Motor neuron (in vitro differentiated cells): ENCODE data around the gene LINGO1. TPM values are rescaled to one million over a fixed set of nuclear protein-coding genes. Genes with fewer than 3 reads are reported as not detected.

Experiments
- ATAC-seq, 8 experiments: fragments of 200-7000 bp; cut with Tn5 transposase; replicated peaks in 6 of 8; 2 replicates each; pipeline ENCODE4 v1.8.0; 2021; ENCODE audit warnings: mild to moderate bottlenecking in 8 of 8, moderate library complexity in 8 of 8
- H3K27ac ChIP-seq, 2 donors: fragments of 250-450 bp; sonication (Bioruptor Pico); 2 replicates each; pipeline ENCODE4 v1.9.0; 2021; ENCODE audit warnings: antibody characterized with exemption in 2 of 2, mild to moderate bottlenecking in 2 of 2, moderate library complexity in 1 of 2
- H3K4me1 ChIP-seq, 2 donors: fragments of 250-450 bp; sonication (Bioruptor Pico); replicated peaks in 1 of 2; 2 replicates each; pipeline ENCODE4 v1.6.1; 2021; ENCODE audit warnings: antibody characterized with exemption in 2 of 2, mild to moderate bottlenecking in 2 of 2, moderate library complexity in 1 of 2
- H3K4me3 ChIP-seq, 5 donors: fragments of 250-450 bp; sonication (Bioruptor Pico); 2 replicates each; pipeline ENCODE4 v1.9.0; 2021; ENCODE audit warnings: antibody characterized with exemption in 5 of 5, mild to moderate bottlenecking in 5 of 5, moderate library complexity in 4 of 5
- WGBS, 10 experiments: fragments of 450-650 bp; shearing (Covaris generic); methylation state at CpG; one replicate each; pipeline ENCODE4 v1.0.0; 2022; 5-methylcytosine and 5-hydroxymethylcytosine counted together
- in situ Hi-C, 9 experiments: fragments of 400-800 bp; cut with MboI; loops; one replicate each; pipeline ENCODE4 v1.15.0; 2021; ENCODE audit warnings: low sequenced_read_pairs in 9 of 9, low pct_unique_long_range_greater_than_20kb in 2 of 9; ENCODE audit not compliant: unreplicated experiment in 9 of 9
- total RNA-seq, 8 experiments: library from RNA; unstranded; fragments of 300-600 nt; gene quantifications; 2 replicates each; pipeline versions ENCODE4 v1.2.3 to v1.2.4, GENCODE V29; 2022

LINGO1 gene
- total RNA-seq, 8 experiments from 2014 or later = 1.6 to 78.0 (median 26.6) TPM

DNA sequence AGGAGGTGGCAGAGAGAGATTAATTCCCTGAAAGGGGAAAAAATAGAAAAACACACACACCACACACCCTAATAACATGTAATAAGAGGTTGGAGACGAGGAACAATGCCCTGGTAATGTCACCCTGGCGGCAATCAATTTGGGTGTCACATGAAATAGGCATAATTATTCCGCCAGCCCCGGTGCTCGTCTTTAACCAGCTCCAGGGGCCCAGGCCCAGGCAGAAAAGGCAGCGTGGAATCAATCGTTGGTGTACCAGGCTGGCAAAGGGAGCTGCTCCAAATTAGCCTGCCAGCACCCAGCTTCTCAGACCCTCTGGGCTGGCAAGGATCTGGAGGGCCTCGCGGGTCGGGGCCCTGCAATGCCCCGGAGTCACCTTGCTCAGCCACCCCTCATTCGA lies 5.6 kb downstream of the LINGO1 start:
- ATAC-seq = peak in 1 of 8 experiments; percentile 3
- 2 to 60% (median 28%) methylated on average over 1 to 8 of the region's 12 CpGs; no CpG with 5 or more reads in 4 of the 10 experiments for WGBS, 10 experiments
- in situ Hi-C loops = loop anchor here in 8 of 9 experiments (25.0 kb wide), 2 partner anchors 185 to 515 kb away; no protein-coding TSS in a partner anchor
- peak overlapping the region; percentile 9 to 76 for H3K27ac ChIP-seq
- H3K4me3 ChIP-seq = peak overlapping the region in 1 of 5 donors; percentile 3
- H3K4me1 ChIP-seq = peaks cover 66% of the 10 kb centered on the region in 2 donors

DNA sequence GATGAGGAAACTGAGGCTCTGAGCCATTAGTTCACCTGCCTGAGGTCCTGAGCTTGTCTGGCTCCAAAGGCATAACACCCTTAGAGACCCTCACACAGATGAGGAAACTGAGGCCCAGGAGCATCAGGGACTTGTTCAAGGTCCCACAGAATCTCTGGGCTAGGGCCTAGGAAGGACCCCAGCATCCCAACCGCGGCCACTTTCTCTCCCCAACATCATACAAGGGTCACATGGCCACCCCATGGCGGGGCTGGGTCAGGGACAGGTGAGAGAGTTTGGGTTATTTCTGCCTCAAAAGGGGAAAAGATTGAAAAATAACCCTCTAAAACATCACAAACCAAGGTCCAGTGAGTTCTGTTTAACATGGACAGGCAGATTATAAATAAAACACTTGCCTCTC lies 6.7 kb downstream of the LINGO1 start:
- Histone ChIP-seq H3K4me3 (no peak overlapping the region), H3K4me1 (peaks cover 72 to 73% of the 10 kb centered on the region in 2 donors), H3K27ac (peak overlapping the region in 1 of 2 donors; percentile 76)
- WGBS, 10 experiments = 83 to 100% methylated on average over 1 to 2 of the region's 3 CpGs; no CpG with 5 or more reads in 8 of the 10 experiments
- no peak for ATAC-seq
- in situ Hi-C loops = loop anchor here in 8 of 9 experiments (25.0 kb wide), 2 partner anchors 186 to 514 kb away; no protein-coding TSS in a partner anchor

DNA sequence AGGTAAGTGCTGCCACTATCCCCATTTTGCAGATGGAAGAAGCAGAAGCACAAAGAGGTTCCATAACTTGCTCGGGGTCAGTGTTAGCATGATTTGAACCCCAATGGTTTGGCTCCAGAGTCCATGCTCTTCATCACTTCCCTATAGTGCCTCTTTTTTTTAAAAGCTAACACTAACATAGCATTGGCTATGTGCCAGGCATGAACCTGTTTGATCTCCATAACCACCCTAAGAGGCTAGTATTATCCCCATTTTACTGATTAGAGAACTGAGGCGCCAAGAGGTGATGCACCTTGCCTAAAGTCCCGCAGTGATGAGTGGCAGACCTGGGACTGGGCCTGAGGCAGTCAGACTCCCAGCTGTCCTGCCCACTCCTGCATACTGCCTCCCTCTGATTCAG lies 7.3 kb downstream of the LINGO1 start:
- in situ Hi-C loops = loop anchor here in 8 of 9 experiments (25.0 kb wide), 2 partner anchors 187 to 513 kb away; no protein-coding TSS in a partner anchor
- Histone ChIP-seq H3K4me1 (peaks cover 69 to 70% of the 10 kb centered on the region in 2 donors), H3K27ac (no peak overlapping the region), H3K4me3 (no peak overlapping the region)
- ATAC-seq = no peak
- WGBS, 10 experiments = 32 to 100% (median 93%) methylated on average over 2 to 3 of the region's 3 CpGs; no CpG with 5 or more reads in 5 of the 10 experiments

DNA sequence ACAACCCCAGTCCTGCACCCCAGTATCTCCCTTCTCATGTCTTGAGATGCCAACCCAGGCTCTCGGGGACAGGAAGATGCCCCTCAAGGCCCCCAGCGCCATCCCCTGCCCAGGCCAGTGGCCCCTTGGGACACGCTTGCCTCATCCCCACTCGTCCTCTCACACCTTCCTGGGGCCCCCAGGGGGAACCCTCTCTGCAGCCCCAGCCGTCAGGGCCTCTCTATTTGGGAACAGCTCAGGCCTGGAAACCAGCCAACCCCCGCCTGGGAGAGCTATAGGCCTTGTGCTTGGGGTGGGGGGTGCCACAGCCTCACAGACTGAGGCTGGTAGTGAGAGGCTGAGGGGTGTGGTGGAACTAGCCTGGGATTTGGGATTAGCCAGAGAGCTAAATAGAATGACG lies 7.8 kb downstream of the LINGO1 start:
- peak in 3 of 8 experiments; percentile 10 to 21 (median 19) for ATAC-seq
- H3K4me1 ChIP-seq = peaks cover 64 to 68% of the 10 kb centered on the region in 2 donors
- in situ Hi-C loops = loop anchor here in 8 of 9 experiments (25.0 kb wide), 2 partner anchors 187 to 513 kb away; no protein-coding TSS in a partner anchor

DNA sequence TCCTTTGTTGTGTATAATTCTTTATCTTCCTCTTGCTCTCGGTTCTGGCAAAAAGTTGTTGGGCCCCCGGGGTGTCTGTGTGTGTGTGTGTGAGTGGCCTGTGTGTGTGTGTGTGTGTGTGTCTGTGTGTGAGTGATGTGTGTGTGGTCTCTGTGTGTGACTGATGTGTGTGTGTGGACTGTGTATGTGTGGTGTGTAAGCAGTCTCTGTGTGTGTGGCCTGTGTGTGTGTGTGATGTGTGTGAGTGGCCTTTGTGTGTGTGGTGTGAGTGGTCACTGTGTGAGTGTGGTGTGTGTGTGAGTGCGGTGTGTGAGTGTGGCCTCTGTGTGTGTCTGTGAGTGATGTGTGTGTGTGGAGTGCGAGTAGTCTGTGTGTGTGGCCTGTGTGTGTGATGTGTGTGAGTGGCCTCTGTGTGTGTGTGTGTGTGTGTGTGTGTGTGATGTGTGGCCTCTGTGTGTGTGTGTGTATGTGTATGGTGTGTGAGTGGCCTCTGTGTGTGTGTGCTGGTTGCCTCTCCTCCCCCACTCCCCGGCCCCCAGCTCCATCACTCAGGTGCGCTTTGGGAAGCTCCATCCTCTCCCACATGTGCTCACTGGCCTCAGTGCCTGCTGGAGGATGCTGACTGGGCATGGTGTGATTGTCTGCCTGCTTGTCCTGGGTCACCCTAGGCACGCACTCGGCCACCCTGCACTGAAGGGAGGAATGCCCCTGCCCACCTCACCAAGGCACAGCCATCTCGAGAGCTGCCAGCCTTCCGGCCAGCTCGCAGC lies 8.8 kb downstream of the LINGO1 start:
- peaks cover 55 to 66% of the 10 kb centered on the region in 2 donors for H3K4me1 ChIP-seq
- WGBS, 10 experiments = 56 to 60% methylated on average over 2 to 6 of the region's 11 CpGs; no CpG with 5 or more reads in 8 of the 10 experiments
- peak overlapping the region; percentile 13 to 56 for H3K27ac ChIP-seq
- in situ Hi-C loops = no loop called here
- ATAC-seq = peak in 3 of 8 experiments; percentile 4 to 12 (median 8)
- no peak overlapping the region for H3K4me3 ChIP-seq

More for the DNA sequence above, 7.8 kb downstream of the LINGO1 start:
- no peak overlapping the region for H3K4me3 ChIP-seq
- 58 to 100% (median 80%) methylated on average over 1 to 2 of the region's 7 CpGs; no CpG with 5 or more reads in 7 of the 10 experiments for WGBS, 10 experiments
- H3K27ac ChIP-seq = peak overlapping the region in 1 of 2 donors; percentile 56

DNA sequence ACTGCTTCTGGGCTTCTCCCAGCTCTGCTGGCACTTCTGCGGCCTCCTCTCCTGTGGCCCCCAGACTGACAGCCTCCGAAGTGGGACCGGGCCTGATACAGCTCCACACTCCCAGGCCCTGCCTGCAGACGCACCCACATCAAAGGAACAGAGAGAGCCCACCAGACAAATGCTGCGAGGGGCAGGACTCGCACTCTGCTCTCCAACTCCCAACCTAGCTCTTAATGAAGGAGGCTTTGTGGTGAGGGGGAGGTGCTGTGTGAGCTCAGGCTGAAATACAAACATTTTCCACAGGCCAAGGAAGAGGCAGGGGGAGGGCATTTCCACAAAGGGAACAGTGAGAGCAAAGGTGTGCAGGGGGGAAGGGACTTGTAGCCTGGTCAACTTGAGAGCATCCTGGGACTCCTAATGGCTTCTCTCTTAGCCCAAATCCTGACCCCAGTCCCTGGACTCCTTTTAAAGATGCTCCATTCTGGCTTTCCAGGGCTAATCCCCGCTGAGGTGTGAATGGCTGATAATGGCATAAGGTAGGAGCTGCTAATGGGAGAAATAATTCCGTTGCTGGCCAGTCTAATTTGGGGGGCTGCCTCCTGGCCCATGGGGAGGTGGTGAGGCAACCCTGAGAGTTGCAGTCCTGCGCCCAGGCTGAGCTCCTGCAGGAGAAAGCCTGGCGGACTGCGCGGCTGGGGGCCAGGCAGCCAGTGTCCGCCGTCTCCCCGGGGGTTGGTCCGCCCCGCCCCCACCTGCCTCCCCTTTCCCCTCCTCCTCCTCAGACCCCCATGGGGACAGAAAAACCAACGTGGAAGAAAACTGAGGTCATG lies 9.6 kb downstream of the LINGO1 start:
- 58 to 100% (median 70%) methylated on average over 1 to 7 of the region's 18 CpGs; no CpG with 5 or more reads in 7 of the 10 experiments for WGBS, 10 experiments
- in situ Hi-C loops = no loop called here
- Histone ChIP-seq H3K4me3 (no peak overlapping the region), H3K27ac (peak overlapping the region; percentile 13 to 44), H3K4me1 (peaks cover 54 to 65% of the 10 kb centered on the region in 2 donors)
- peak in 1 of 8 experiments; percentile 10 for ATAC-seq

DNA sequence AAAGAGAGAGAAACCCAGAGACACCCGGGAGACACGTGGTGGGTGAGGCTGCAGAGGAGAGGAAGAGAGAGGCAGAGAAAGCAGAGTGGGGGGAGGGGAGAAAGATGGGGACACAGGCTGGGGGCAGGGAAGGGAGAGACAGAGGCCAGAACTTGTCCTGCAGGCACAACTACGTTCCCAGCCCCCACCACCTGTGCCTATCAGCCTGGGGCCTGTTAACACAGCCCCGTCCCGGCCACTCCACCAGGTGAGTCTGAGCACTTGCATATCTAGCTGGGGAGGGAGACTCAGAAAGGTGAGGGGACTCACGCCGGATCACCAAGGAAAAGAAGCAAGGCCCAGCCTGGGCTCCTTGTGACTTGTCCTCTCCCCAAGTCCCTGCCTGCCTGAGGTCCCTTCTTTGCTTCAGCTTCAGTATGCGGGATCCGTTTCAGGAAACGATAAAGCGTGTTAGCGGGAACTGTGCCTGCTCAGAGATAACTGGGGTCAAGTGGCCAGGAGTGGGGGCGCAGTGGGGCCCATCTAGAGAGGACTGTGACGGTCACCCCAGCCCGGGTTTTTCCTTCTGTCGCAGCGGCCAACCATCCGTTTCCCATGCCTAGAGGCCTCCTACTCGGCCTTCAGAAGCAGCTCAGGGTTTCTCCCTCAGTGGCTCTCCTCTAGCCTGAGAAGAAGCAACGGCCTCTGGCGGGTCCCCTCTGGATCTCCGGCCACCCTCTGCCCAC lies 10.3 kb downstream of the LINGO1 start:
- peak overlapping the region; percentile 12 to 44 for H3K27ac ChIP-seq
- ATAC-seq = peak in 5 of 8 experiments; percentile 4 to 63 (median 56)
- in situ Hi-C loops = no loop called here
- H3K4me3 ChIP-seq = no peak overlapping the region
- WGBS, 10 experiments = 18 to 100% (median 54%) methylated on average over 1 to 12 of the region's 22 CpGs; no CpG with 5 or more reads in 4 of the 10 experiments
- H3K4me1 ChIP-seq = peaks cover 58 to 70% of the 10 kb centered on the region in 2 donors

DNA sequence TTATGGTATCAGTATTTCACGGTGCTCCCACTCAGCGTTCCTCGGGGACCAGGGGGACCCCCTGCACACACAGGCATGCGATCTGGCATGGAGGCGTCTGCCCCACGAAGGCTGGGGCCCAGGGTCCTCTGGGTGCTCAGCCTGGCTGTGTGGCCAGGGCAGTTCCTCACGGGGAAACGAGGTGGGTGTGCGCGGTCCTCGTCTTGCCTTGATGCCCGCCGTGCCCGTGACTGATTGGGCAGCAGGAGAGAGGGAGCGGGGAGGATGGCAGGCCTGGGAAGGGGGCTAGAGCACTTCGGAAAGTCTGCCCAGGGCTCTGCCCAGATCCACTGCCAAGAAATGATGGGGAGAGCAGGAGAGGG lies 10.9 kb downstream of the LINGO1 start:
- in situ Hi-C loops = no loop called here
- Histone ChIP-seq H3K27ac (peak overlapping the region; percentile 13 to 44), H3K4me3 (no peak overlapping the region), H3K4me1 (peaks cover 53 to 68% of the 10 kb centered on the region in 2 donors)
- 60 to 100% (median 80%) methylated on average over 1 to 3 of the region's 16 CpGs; no CpG with 5 or more reads in 6 of the 10 experiments for WGBS, 10 experiments
- ATAC-seq = no peak

DNA sequence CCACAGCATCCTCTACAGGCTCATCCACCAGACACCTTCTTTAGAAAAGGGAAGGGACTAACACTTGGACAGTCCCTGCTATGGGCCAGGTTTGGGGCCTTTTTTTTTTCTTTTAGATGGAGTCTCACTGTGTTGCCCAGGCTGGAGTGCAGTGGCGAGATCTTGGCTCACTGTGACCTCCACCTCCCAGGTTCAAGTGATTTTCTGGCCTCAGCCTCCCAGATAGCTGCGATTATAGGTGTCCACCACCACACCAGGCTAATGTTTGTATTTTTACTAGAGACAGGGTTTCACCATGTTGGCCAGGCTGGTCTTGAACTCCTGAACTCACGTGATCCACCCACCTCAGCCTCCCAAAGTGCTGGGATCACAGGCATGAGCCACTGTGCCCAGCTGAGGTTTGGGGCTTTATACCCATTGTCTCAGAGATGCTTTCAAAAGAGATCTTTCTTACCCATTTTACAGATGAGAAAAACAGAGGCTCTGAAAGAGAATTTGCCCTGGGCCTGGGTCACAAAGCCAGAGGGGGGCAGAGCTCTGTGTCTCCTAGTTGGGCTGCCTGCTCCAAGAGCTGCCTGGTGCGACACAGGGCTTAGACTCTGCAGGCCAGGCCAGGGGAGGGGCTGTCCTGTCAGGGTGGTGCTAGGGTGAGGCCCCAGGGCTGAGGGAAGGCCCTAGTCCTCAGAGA lies 11.6 kb downstream of the LINGO1 start:
- Histone ChIP-seq H3K27ac (no peak overlapping the region), H3K4me3 (no peak overlapping the region), H3K4me1 (peaks cover 47 to 61% of the 10 kb centered on the region in 2 donors)
- 80 to 100% (median 91%) methylated on average over 1 to 3 of the region's 4 CpGs; no CpG with 5 or more reads in 4 of the 10 experiments for WGBS, 10 experiments
- ATAC-seq = peak in 2 of 8 experiments; percentile 18 to 25
- in situ Hi-C loops = no loop called here

DNA sequence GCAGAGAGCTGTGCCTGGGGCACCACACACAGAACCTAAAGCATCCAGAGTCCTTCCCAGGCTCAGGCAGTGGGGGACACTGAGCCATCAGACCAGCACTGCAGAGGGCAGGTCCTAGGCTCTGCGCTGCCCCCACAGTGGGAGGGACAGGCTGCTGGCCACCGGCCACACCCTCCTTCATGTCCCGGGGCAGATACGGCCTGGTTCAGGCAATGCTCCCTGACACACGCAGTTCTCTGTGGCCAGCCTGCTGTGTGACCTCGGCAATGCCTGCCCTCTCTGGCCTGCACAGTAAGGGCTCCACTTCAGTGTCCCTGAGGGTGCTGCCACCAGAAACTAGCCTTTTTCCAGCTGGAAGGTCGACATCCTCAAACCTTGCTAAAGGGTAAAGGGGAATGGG lies 12.4 kb downstream of the LINGO1 start:
- H3K4me3 ChIP-seq = no peak overlapping the region
- peak in 3 of 8 experiments; percentile 76 to 86 (median 81) for ATAC-seq
- no peak overlapping the region for H3K27ac ChIP-seq
- in situ Hi-C loops = no loop called here
- peaks cover 46 to 58% of the 10 kb centered on the region in 2 donors for H3K4me1 ChIP-seq
- 0 to 80% (median 60%) methylated on average over 1 to 7 of the region's 7 CpGs; no CpG with 5 or more reads in 3 of the 10 experiments for WGBS, 10 experiments

DNA sequence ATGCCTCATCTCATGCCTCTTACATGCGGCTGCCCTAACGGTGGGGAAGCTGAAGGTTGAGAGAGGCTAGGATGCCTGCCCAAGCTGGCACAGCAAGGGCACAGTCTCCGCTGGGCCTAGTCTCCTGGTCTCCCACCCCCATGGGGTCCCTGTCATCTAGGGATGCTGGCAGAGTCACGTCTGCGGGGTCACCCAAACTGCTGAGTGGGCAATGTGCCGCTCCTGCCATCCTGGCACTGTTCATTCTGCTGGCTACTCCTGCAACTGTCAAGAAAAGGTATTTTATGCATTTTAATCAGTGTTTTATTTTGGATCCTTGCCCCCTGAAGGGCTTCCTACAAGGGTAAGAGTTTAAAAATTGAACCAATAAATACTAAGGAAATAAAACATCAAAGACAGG lies 12.8 kb downstream of the LINGO1 start:
- no peak for ATAC-seq
- H3K27ac ChIP-seq = no peak overlapping the region

More for the DNA sequence above, 12.8 kb downstream of the LINGO1 start:
- H3K4me3 ChIP-seq = no peak overlapping the region
- in situ Hi-C loops = no loop called here
- 0 to 100% (median 92%) methylated on average over 1 to 2 of the region's 6 CpGs; no CpG with 5 or more reads in 2 of the 10 experiments for WGBS, 10 experiments
- H3K4me1 ChIP-seq = peaks cover 41 to 54% of the 10 kb centered on the region in 2 donors
